ENCODE results near the gene NXT1.

DNA sequence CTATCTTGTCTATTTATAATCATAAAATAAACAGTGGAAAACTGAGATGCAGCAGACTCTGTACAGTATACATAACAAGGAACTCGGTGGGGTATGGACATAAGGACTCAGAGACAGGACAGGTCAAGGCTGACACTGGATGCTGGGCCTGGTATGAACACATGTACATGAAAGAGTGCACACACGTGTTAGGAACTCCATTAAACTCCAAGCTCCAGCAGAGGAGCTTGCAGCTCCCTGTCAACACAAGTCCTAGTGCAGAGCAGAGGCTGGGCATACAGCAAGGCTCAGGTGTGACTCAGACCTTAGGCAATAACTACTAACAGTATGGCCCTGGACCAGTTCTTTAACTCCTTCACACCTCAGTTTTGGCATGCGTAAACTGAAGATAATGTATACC is 53.6 kb downstream of the NXT1 start:
- TF ChIP-seq, protein P1, sequence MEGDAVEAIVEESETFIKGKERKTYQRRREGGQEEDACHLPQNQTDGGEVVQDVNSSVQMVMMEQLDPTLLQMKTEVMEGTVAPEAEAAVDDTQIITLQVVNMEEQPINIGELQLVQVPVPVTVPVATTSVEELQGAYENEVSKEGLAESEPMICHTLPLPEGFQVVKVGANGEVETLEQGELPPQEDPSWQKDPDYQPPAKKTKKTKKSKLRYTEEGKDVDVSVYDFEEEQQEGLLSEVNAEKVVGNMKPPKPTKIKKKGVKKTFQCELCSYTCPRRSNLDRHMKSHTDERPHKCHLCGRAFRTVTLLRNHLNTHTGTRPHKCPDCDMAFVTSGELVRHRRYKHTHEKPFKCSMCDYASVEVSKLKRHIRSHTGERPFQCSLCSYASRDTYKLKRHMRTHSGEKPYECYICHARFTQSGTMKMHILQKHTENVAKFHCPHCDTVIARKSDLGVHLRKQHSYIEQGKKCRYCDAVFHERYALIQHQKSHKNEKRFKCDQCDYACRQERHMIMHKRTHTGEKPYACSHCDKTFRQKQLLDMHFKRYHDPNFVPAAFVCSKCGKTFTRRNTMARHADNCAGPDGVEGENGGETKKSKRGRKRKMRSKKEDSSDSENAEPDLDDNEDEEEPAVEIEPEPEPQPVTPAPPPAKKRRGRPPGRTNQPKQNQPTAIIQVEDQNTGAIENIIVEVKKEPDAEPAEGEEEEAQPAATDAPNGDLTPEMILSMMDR (IDR thresholded peaks at IDR 0.05): no peak
- peak in 1 of 2 donors; percentile 21 for TF ChIP-seq POLR2A (IDR thresholded peaks at IDR 0.05)
